ENCODE measurements around the gene IFT43. TPM values are rescaled to one million over a fixed set of nuclear protein-coding genes. Genes with fewer than 3 reads are reported as not detected.

The IFT43 gene
- total RNA-seq, 1 experiment from 2014 or later, result 17.5 TPM

DNA sequence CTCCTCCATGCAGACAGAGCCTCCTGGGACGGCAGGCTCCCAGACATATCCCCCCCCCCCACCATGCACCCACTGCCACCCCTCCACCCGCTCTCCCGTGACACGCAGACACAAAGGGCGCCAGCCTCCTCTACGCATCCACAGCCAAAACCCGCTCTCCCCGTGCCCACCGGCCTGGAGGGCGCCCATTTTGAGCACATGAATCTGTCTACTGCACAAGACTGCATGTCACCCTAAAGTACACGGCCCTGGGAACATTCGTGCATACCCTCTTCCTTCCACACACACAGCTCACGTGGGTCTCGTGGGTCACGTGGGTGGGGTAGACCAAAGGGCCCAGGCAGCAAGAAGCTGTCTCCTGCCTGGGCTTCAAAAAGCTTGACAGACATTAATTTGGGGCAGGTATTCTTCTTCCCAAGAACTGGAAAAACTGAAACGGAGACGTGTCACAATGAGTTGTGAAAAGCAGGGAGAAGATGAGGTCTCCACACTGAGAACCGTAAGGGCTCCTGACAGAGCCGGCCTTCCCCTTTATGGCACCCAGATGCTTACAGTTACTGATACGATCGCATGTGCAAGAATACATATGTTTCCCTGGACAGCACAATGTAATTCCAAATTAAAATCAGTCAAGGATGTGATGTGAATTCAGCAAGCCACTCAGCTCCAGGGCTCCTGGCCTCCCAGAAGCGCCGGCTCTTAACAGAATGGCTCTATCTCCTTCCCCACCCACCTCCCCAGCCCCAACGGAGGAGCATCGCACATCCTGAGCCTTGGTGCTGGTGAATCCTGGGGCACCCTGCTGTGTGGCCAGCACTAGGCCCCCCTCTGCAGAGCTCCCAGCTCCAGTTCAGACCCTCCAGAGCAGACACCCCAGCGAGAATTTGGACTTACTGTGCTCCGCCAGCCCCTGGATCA, 5.7 kb upstream of the IFT43 start:
- H3K27me3 Mint-ChIP-seq (ENCODE audit: low read depth), result peaks cover 34% of the 10 kb centered on the region
- no peak for ATAC-seq
- no peak overlapping the region for H3K27ac Mint-ChIP-seq
- H3K36me3 Mint-ChIP-seq, result no peaks in the 10 kb centered on the region
- TF ChIP-seq SMAD3 (CRISPR knock-in tag; IDR thresholded peaks at IDR 0.05; ENCODE audit: borderline replicate concordance), result no peak
- no peak for TF ChIP-seq SOX15 (CRISPR knock-in tag; IDR thresholded peaks at IDR 0.05)
- TF ChIP-seq JUN (CRISPR knock-in tag; IDR thresholded peaks at IDR 0.05), result no peak
- no peak for TF ChIP-seq ZNF671 (CRISPR knock-in tag; IDR thresholded peaks at IDR 0.05)
- no peak for TF ChIP-seq TEAD4 (CRISPR knock-in tag; IDR thresholded peaks at IDR 0.05)
- TF ChIP-seq ELF4 (CRISPR knock-in tag; IDR thresholded peaks at IDR 0.05; ENCODE audit: low read depth), result no peak
- TF ChIP-seq, protein P1, sequence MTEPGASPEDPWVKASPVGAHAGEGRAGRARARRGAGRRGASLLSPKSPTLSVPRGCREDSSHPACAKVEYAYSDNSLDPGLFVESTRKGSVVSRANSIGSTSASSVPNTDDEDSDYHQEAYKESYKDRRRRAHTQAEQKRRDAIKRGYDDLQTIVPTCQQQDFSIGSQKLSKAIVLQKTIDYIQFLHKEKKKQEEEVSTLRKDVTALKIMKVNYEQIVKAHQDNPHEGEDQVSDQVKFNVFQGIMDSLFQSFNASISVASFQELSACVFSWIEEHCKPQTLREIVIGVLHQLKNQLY (CRISPR knock-in tag; IDR thresholded peaks at IDR 0.05), result no peak
- no peak for TF ChIP-seq ZNF121 (CRISPR knock-in tag; IDR thresholded peaks at IDR 0.05)
- no peak for TF ChIP-seq NR3C1 (CRISPR knock-in tag; conservative IDR thresholded peaks at IDR 0.05; ENCODE audit: low read depth)
- TF ChIP-seq ZNF396 (CRISPR knock-in tag; IDR thresholded peaks at IDR 0.05; ENCODE audit: borderline replicate concordance), result no peak
- TF ChIP-seq, protein P2, sequence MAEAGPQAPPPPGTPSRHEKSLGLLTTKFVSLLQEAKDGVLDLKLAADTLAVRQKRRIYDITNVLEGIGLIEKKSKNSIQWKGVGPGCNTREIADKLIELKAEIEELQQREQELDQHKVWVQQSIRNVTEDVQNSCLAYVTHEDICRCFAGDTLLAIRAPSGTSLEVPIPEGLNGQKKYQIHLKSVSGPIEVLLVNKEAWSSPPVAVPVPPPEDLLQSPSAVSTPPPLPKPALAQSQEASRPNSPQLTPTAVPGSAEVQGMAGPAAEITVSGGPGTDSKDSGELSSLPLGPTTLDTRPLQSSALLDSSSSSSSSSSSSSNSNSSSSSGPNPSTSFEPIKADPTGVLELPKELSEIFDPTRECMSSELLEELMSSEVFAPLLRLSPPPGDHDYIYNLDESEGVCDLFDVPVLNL (CRISPR knock-in tag; IDR thresholded peaks at IDR 0.05; ENCODE audit: borderline replicate concordance, low read depth), result no peak
- TF ChIP-seq, protein P3, sequence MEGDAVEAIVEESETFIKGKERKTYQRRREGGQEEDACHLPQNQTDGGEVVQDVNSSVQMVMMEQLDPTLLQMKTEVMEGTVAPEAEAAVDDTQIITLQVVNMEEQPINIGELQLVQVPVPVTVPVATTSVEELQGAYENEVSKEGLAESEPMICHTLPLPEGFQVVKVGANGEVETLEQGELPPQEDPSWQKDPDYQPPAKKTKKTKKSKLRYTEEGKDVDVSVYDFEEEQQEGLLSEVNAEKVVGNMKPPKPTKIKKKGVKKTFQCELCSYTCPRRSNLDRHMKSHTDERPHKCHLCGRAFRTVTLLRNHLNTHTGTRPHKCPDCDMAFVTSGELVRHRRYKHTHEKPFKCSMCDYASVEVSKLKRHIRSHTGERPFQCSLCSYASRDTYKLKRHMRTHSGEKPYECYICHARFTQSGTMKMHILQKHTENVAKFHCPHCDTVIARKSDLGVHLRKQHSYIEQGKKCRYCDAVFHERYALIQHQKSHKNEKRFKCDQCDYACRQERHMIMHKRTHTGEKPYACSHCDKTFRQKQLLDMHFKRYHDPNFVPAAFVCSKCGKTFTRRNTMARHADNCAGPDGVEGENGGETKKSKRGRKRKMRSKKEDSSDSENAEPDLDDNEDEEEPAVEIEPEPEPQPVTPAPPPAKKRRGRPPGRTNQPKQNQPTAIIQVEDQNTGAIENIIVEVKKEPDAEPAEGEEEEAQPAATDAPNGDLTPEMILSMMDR (IDR thresholded peaks at IDR 0.05), result no peak
- no peak for TF ChIP-seq CREM (CRISPR knock-in tag; IDR thresholded peaks at IDR 0.05)
- TF ChIP-seq, protein P4, sequence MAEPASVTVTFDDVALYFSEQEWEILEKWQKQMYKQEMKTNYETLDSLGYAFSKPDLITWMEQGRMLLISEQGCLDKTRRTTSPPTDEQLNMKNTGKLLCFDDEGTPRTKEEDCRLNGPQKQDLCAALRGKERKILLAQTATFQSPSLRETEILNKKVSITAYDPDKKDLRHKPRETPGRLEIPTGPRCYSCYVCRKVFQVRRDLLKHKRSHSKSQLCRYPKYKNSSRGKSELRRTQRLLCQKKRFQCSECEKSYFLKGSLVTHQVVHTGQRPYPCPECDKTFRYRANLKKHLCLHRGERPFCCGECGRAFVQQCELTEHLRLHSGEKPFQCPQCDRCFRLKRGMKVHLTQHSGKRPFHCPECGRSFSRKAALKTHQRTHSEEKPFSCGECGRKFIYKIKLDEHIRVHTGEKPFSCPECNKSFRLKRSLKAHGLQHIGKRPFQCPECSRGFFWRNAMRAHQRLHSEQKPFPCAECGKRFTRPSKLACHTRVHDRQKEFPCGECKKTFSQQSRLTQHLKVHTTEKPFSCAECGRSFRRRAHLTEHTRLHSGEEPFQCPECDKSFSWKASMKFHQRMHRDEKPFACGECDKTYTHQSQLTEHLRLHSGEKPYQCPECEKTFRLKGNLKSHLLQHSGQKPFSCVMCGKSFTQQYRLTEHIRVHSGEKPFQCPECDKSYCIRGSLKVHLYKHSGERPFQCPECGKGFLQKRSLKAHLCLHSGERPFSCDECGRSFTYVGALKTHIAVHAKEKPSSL (CRISPR knock-in tag; conservative IDR thresholded peaks at IDR 0.05), result no peak
- TF ChIP-seq, protein P5, sequence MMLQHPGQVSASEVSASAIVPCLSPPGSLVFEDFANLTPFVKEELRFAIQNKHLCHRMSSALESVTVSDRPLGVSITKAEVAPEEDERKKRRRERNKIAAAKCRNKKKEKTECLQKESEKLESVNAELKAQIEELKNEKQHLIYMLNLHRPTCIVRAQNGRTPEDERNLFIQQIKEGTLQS (CRISPR knock-in tag; conservative IDR thresholded peaks at IDR 0.05), result no peak
- ChIA-PET CTCF (interaction anchor here (0.7 to 10.6 kb wide), 45 partner anchors 9 to 419 kb away, joined by 3 to 307 read pairs (median 4); partner anchors contain the start of genes ERG28, FLVCR2 and TTLL5), POLR2A (no interaction called here)
- DNase-seq (ENCODE audit: low spot score), result no peak
- no peaks in the 10 kb centered on the region for H3K9me3 Mint-ChIP-seq
- peaks cover 46% of the 10 kb centered on the region for H3K4me1 Mint-ChIP-seq
- H3K4me3 Mint-ChIP-seq, result no peak overlapping the region

DNA sequence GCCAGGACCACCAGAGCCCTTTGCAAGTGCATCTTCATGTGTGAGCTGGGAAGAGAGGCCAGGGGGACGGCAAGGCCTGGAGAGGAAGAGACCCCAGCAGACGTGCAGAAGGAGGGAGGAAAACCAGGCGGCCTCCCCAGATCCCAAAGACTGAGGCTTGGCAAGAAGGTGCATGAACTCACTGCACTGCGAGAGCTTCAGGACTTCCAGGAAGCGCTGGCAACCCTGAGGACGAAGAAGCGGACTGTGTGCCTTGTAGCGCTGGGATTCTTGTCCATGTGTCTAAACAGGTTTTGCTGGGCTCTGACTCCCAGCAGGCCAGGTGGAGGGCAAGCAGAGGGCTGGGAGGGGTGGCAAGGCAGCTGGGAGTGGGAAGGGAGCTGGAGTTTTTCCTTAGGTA, 4.7 kb upstream of the IFT43 start:
- no peak overlapping the region for H3K27ac Mint-ChIP-seq
- no peaks in the 10 kb centered on the region for H3K9me3 Mint-ChIP-seq
- CTCF ChIA-PET, result interaction anchor here (0.7 to 10.6 kb wide), 12 partner anchors 16 to 553 kb away, joined by 3 to 307 read pairs (median 7); partner anchors contain the start of genes FLVCR2 and JDP2
- POLR2A ChIA-PET, result no interaction called here
- peaks cover 39% of the 10 kb centered on the region for H3K27me3 Mint-ChIP-seq (ENCODE audit: low read depth)
- ATAC-seq (no peak), DNase-seq (ENCODE audit: low spot score) (no peak)
- no peaks in the 10 kb centered on the region for H3K36me3 Mint-ChIP-seq
- peaks cover 46% of the 10 kb centered on the region for H3K4me1 Mint-ChIP-seq
- H3K4me3 Mint-ChIP-seq, result peak overlapping the region; percentile 84
- TF ChIP-seq ATF1 (CRISPR knock-in tag; IDR thresholded peaks at IDR 0.05) (no peak), ZNF219 (CRISPR knock-in tag; IDR thresholded peaks at IDR 0.05; ENCODE audit: borderline replicate concordance) (no peak), SMAD3 (CRISPR knock-in tag; IDR thresholded peaks at IDR 0.05; ENCODE audit: borderline replicate concordance) (no peak)
